ENCODE results near the gene RGS17.

DNA sequence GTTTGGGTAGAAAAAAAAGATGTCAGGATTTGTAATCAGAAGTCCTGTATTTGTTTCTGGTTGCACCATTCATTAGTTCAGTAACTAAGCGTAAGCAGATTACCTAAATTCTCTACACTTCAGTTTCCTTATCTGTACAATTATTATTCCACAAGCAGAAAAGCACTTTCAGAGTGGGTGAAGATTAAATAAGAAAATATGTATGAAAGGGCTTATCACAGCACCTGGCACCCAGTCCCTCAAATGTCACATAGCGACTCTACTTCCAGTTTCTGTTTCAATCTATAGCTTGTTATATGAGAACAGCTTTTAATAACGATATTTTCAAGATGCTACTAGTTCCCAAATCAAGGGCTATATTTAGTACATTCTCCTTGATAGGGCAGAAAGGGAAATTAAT, 31.4 kb downstream of the RGS17 start:
- TF ChIP-seq, protein P1, sequence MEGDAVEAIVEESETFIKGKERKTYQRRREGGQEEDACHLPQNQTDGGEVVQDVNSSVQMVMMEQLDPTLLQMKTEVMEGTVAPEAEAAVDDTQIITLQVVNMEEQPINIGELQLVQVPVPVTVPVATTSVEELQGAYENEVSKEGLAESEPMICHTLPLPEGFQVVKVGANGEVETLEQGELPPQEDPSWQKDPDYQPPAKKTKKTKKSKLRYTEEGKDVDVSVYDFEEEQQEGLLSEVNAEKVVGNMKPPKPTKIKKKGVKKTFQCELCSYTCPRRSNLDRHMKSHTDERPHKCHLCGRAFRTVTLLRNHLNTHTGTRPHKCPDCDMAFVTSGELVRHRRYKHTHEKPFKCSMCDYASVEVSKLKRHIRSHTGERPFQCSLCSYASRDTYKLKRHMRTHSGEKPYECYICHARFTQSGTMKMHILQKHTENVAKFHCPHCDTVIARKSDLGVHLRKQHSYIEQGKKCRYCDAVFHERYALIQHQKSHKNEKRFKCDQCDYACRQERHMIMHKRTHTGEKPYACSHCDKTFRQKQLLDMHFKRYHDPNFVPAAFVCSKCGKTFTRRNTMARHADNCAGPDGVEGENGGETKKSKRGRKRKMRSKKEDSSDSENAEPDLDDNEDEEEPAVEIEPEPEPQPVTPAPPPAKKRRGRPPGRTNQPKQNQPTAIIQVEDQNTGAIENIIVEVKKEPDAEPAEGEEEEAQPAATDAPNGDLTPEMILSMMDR (IDR thresholded peaks at IDR 0.05) = no peak
- no peak for TF ChIP-seq POLR2A (IDR thresholded peaks at IDR 0.05)

Measured in lower leg skin (tissue), 3 donors.